HG03432 (cell line): ENCODE results near the gene PMM2.
A peak's percentile ranks its signal among the peaks of the same experiment; 100 is the strongest.

ENCODE experiments used
- ATAC-seq: cut with Tn5 transposase; IDR thresholded peaks from one replicate; pipeline ENCODE4 v1.9.1; 2021; ENCODE audit warnings: mild to moderate bottlenecking, moderate library complexity; ENCODE audit not compliant: unreplicated experiment

Gene PMM2

DNA sequence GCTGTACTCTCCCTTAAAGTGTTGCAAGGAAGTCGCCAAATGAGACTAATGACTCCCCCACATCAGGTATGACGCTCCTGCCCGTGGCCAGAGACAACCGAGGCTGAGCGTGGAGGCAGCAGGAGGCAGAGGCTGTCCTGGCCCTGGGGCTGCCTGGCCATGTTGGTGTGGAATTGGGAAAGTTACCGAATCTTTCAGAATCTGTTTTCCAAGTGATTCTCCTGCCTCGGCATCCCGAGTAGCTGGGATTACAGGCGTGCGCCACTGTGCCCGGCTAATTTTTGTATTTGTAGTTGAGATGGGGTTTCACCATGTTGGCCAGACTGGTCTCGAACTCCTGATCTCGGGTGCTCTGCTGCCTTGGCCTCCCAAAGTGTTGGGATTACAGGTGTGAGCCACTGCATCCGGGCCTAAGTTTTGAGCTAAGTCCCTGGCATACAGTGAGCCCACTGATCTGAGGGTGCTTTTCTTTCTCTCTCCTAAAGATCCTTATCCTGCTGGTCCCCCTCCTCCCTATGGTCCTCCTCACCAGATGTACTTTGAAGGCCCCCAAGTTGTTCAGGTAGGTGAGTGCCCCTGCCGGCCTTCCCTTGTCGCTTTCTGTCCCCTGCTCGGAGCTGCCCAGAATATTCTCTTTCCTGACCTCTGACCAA lies 85.2 kb downstream of the PMM2 start:
- ATAC-seq, result no peak

DNA sequence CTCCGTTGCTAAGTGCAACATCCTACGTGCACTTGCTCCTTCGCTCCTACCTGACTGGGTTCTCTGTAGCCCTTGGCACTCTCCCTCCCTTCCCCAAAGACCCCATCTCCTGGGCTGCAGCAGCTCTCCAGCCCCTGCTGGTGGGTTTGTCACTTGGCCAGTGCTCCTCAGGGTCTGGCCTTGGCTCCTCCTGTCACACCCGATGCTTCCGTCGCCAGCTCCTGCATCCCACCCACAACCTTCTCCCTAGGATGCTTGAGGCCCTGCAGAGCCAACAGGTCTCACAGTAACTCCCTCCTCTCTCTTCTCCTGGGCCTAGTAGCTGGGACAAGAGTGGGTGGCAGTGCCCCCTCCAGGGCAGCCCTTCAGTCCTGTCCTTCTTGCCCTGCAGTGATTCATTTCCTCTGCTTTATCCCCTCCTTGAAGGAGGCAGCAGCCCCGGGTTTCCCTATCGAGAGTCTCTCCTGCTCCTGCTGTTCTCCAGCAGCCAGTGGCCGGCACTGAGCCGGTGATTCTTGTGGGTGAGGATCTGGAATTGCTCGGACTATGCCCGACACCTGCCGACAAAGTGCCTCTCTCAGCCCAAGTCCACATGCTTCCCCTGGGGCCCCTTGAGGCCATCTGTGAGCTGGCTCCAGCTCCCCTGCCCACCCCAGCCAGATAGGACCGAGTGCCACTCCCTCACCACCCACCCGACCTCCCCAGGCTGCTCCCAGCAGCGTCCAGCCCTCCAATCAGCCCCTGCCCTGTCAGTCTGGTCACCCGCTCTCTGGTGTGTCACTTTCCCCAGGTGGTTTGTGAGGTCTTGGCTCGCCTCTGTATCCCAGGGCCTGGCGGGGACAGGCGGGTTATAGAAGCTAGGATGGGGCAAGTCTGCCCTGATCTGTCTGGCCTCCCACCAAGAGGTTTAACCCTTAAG lies 88.3 kb downstream of the PMM2 start:
- ATAC-seq, result no peak

DNA sequence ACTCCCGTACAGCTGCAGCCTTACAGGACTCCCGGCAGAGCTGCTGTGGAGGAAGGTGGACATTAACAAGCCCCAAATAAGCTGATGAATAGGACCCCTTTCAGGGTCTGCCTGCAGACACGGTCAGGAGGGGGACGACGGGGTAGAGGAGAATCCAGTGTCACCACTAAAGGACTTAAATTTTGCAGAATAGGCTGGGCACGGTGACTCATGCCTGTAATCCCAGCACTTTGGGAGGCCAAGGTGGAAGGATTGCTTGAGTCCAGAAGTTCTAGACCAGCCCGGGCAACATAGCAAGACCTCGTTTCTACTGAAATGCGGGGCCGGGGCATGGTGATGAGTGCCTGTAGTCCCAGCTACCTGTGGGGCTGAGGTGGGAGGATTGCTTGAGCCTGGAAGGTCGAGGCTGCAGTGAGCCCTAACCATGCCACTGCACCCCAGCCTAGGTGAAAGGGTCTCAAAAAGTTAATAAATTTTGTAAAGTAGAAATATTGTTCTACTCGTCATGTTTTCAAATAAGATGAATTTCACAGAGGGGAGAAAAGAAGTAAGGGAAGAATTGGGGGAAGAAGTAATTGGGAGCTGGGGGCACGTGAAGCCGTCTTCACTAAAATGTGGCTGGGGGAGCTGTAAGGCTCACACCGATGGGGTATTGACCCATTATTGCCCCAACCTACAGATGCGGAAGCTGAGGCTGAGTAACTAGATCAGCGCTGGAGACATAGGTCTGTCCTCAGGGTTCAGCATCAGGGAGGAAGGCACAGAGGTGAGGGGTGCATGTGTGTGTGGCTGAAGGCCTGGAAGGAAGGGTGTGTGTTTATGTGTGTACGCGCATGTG lies 89.2 kb downstream of the PMM2 start:
- ATAC-seq, result no peak

DNA sequence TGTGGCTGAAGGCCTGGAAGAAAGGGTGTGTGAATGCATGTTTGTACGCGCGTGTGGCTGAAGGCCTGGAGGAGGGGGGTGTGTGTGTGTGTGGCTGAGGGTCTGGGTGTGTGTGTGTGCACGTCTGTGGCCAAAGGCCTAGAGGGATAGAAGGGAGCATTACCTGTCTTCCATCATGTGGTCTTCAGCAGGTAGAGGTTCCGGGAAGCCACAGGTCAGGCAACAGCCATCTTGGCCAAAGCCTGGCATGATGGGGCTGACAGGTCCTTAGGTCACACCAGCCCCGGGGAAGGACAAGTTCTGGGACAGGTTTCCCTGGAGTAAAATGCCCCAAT lies 89.8 kb downstream of the PMM2 start:
- no peak for ATAC-seq

DNA sequence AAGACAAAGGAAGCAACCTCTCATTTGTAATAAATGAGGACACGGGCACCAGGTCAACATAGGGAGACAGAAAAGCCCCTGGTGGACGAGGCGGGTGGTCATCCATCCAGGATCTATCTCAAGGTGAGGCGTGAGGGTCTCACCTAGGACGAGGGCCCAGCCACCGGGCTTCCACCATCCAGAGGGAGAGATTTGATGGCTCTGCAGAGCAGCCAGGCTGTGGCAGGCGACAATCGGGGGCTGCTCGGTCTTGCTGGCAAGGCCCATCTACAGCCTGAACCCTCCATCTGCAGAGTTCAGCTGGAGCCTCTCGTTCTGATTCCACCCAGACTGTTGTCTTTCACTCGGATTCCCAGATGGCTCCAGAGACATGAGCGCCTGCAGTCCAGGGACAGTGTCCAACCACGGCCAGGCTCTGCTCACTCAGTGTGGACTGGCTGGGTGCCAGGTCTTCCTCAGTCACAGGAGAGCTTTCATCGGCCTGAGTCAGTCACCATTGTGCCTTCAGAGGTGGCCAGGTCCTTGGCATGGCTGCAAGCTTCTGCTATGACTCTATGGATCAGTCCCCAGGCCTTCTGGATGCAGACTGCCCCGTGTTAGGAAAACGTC lies 90.4 kb downstream of the PMM2 start:
- no peak for ATAC-seq

DNA sequence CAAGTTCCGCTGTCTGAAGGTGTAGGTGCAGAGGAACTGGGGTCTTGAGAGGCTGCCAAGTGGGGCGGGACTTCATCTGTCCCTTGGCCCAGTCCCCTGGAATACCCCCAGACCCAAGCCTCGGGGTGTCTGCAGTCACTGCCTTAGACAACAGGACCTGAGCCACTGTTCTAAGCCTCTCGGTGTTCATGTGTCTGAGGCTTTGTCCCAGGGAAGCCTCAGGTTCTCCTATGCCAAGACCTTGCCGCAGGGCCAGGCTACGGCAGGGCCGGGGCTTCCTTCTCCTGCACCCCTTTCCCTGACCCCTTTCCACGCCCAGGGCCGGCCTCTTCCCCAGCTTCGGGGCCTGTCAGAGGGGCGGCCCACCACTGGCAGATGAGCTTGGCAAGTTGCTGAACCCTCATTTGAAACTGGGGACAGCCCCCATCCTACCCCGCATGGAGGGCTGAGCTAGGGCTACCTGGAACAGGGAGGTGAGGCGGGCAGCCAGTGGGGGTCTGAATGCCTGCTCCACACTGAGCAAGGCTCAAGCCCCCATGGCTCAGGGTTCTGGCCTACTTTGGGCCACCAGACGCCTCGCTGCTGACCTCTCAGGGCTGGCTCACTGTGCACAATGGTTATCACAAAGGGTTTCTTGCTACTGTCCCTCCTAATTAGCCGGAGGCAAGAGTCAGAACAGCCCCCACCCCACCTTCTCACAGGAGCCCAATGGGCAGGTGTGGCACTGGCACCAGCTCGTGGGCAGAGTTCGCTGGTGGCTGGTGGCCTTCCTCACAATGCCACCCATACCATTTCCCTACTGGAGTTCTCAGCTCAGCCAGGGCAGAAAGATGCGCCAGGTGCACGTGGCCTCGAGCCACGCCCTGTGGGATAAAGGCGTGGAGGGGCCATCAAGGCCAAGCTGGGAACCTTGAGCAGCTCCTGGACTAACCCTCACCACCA lies 91.6 kb downstream of the PMM2 start:
- no peak for ATAC-seq

DNA sequence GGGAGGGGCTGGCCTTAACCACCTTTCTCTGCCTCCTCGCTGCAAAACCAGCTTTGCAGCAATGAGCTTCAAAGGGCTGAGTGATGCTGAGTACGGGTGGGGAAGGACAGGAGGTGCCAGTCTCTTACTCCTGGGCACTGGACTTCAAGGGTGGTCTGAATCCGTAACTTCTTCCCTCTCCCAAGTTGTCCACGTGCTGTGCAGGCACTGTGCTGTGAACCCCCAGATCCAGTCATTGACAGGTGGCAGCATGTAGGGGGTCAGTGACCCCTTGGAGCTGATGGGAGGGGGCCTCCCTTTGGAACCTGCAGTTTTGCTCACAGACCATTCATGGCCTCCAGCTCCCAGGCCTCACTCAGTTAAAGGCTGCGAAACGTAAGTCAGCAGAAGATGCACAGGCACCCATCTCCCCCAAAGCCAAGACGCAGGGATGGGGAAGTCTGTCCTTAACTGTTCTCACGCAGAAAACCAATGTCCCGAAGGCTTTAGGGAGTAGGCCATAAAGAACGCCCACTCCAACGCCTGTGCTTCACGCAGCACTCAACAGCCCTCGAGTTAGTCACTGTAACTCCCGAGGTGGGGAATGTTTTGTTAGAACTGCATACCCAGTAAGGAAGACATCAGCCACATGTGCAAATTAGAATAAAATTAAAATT lies 92.4 kb downstream of the PMM2 start:
- no peak for ATAC-seq

DNA sequence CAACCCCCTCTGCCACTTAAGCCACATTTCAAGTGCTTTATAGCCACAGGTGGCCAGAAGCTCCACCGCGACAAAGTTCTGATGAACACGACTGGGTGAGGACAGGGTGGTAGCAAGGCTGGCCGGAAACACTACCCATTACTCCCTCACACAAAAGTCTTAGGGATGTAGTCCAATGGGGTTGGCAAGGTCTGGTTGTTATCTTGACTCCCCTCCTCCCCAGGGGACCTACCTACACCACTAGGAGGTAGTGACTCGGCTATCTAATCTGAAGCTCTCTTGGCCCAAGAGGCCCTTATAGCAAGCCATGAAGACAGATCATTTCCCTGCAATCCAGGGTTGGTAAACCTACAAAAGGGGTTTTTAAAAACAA lies 92.9 kb downstream of the PMM2 start:
- no peak for ATAC-seq

DNA sequence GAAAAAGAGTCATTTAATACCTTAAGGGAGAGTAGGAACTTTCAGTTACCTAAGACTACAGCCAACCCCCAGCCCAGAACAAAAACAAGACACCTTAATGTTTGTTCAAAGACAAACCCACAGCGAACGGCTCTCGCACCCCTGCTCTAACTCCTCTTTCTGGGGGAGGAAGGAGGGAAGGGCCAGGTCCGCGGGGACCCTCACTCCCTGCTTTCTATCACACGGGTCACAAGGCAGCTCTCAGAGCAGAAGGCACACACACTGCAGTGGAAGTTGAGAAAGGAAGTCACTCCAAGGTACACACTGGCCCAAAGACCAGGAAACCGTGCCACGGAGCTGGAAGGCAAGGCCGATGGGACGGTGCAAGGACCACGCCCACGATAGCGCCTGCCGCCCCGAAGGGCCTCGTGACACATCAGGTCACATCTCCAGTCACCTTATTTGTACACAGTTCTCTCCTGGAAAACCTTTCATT lies 94.5 kb downstream of the PMM2 start:
- ATAC-seq, result peak; percentile 27

DNA sequence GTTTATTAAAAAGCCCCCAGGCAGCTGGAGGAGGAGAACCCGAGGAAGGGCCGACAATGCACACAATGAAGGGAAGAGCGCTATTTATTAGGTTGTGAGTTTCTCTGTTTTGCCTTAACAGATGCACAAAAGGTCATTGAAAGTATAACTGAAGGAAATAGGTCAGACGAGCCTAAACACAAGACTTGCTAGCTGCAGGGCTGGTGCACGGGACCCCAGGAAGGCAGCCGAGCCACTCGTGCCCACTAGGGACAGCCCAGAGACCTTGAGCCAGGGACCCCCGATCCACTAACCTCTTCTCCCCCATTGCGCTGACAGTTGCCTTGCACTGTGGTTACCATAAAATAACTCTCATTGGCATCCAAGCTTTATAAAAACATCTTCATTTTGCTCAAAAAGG lies 95.8 kb downstream of the PMM2 start:
- ATAC-seq, result no peak

DNA sequence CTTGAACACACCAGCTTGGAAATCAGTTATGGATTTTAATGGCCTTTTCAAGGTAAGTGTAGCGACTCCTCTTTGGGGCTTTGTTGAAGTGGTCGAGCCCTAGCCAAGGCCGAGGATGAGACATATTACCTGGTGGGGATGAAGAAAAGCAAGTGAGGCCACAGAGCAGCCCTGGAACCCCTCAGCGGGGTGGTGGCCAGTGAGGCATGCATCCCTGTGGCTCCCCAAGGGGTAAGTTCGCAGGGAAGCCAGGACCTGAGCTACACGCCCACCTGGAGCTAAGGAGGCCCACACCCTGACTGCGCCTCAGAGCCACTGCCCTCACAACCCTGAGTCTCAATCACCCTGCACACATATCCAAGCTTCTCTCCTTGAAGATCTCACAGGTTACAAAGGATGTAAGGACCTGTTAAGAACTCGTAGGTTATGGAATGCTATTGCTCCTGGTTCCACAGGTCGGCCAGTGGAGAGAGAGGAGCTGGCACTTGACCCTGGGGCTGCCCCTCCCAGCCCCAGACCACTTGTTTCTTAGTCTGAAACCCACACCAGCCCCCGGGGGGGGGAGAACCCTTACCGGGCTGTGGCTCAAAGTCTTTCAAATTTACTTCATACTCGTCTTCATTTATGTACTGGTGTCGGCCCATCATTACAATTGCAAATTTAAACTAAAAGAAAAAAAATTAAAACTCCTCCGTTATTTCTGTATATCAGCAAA lies 96.5 kb downstream of the PMM2 start:
- no peak for ATAC-seq

DNA sequence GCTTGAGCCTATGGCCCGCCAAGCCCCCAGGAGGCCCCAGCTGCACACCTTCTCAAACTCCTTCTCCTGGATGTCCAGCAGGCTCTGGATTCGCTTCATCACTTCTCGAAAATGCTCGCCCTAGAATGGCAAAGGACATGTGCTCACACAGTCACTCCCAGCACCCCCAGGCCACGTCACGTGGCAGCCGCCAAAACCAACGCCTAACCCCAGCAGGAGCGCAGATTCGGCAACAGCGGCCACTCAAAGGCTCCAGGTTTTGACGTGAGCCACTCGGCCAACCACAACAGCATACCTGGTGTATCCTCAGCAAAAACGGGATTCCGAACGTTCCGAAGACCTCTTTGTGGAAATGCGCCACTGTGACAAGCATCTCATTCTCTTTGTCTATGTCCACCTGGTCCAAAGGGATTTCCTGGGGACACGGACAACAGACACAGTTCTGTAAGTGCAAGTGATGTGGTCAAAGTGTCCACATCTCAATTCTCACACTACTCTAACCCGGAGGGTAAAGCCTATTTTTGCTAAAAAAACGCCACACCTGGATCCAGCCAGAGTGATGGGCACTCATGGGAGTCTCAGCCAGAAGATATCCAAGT lies 97.2 kb downstream of the PMM2 start:
- ATAC-seq, result no peak

DNA sequence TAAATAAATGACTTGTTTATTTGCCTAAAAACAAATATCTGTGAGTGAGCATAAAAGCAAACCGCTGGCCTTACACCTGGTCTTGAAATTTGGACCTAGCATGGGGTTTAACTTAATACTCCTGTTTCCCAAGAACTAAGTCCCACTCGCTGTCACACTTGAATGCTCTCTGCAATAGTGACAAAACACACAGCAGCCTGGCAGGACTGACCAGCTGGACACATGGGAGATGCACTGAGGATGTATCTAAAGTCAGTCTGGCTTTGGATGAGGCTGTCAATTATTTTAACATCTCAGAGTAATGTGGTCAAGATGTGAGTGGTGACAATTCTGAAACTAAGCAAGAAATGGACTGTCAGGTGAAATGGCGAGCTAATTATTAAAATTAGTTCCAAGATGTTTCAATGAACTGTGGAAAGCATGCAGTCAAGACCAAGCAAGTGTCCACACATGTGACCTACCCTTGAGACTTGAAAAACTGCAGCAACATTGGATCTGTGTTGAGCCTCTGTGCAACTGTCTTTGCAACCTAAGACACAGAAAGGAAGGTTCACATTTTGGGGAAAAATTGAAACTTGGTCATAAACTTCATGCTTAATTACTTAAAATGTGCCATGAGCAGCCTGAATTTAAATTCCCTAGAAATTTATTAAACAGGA lies 101.2 kb downstream of the PMM2 start:
- no peak for ATAC-seq
